ENCODE data around the gene CEACAM8. TPM values are rescaled to one million over a fixed set of nuclear protein-coding genes. Genes with fewer than 3 reads are reported as not detected.

CEACAM8 gene
- polyA plus RNA-seq, 2 of the 4 experiments (the other 2 are of a cell fraction), result not detected

GRCh38 chr19:42573642-42574041, 21.1 kb downstream of the CEACAM8 start:
- POLR2A ChIA-PET, result no interaction called here
- CTCF ChIA-PET, result interaction anchor here (0.7 to 9.6 kb wide), 7 partner anchors 11 to 135 kb away, joined by 3 to 83 read pairs (median 4); partner anchors contain the start of genes CEACAM1 and CEACAM8

GRCh38 chr19:42571116-42571515, 23.6 kb downstream of the CEACAM8 start:
- CTCF ChIA-PET, result interaction anchor here (1.3 to 9.6 kb wide), 3 partner anchors 8 to 131 kb away, joined by 4 to 83 read pairs (median 28); partner anchors contain the start of gene CEACAM8
- ATAC-seq (no peak), FAIRE-seq (peak; percentile 82), DNase-seq (ENCODE audit: low read depth in 1 of 2, low spot score in 1 of 2) (no peak)
- H3K4me3 ChIP-seq, result no peak overlapping the region
- no peaks in the 10 kb centered on the region for H3K4me1 ChIP-seq
- no peak for TF ChIP-seq USF2 (IDR thresholded peaks at IDR 0.05)
- TF ChIP-seq MAX (IDR thresholded peaks at IDR 0.05), result no peak
- TF ChIP-seq SREBF2 (IDR thresholded peaks at IDR 0.05), result no peak
- no peak for TF ChIP-seq CEBPB (IDR thresholded peaks at IDR 0.05)
- TF ChIP-seq JUN (IDR thresholded peaks at IDR 0.05), result no peak
- no peak for TF ChIP-seq ESRRA (IDR thresholded peaks at IDR 0.05; ENCODE audit: borderline replicate concordance, low read length)
- TF ChIP-seq CHD4 (IDR thresholded peaks at IDR 0.05; ENCODE audit: borderline replicate concordance), result no peak
- no peak for TF ChIP-seq HMGXB4 (CRISPR knock-in tag; IDR thresholded peaks at IDR 0.05; ENCODE audit: borderline replicate concordance)
- TF ChIP-seq FOSB (CRISPR knock-in tag; IDR thresholded peaks at IDR 0.05), result no peak
- TF ChIP-seq HOXB5 (CRISPR knock-in tag; IDR thresholded peaks at IDR 0.05), result no peak
- no peak for TF ChIP-seq ZNF302 (CRISPR knock-in tag; IDR thresholded peaks at IDR 0.05)
- TF ChIP-seq ZFP36 (IDR thresholded peaks at IDR 0.05; ENCODE audit: borderline replicate concordance, partially characterized antibody), result no peak
- no peak for TF ChIP-seq RAD21 (conservative IDR thresholded peaks at IDR 0.05 in 1 of 2, IDR thresholded peaks at IDR 0.05 in 1 of 2)
- no peak for TF ChIP-seq ATOH8 (CRISPR knock-in tag; IDR thresholded peaks at IDR 0.05; ENCODE audit: low read depth)
- TF ChIP-seq BCL3 (IDR thresholded peaks at IDR 0.05), result no peak
- TF ChIP-seq MAZ (IDR thresholded peaks at IDR 0.05; ENCODE audit: borderline replicate concordance, low read depth, low read length), result no peak
- no peak for TF ChIP-seq ZSCAN20 (CRISPR knock-in tag; IDR thresholded peaks at IDR 0.05)
- no peak for TF ChIP-seq SMC3 (IDR thresholded peaks at IDR 0.05)
- H3K27ac ChIP-seq, result no peak overlapping the region
- no peak overlapping the region for H3K4me2 ChIP-seq
- H3K9me3 ChIP-seq, result no peaks in the 10 kb centered on the region
- WGBS (ENCODE audit: missing lambda C conversion rate), result 29% methylated on average over 2 of the region's 2 CpGs
- POLR2A ChIA-PET, result no interaction called here

More at GRCh38 chr19:42573642-42574041, 21.1 kb downstream of the CEACAM8 start:
- Histone ChIP-seq H3K9me3 (no peaks in the 10 kb centered on the region), H3K4me2 (no peak overlapping the region), H3K4me3 (no peak overlapping the region), H3K4me1 (no peaks in the 10 kb centered on the region), H3K27ac (no peak overlapping the region)
- no peak for DNase-seq (ENCODE audit: low read depth in 1 of 2, low spot score in 1 of 2)
- WGBS (ENCODE audit: missing lambda C conversion rate), result 15% methylated on average over 1 of the region's 1 CpG
- no peak for ATAC-seq
- no peak for FAIRE-seq
- TF ChIP-seq TP53 (CRISPR knock-in tag; IDR thresholded peaks at IDR 0.05) (no peak), ZC3H11A (IDR thresholded peaks at IDR 0.05) (no peak), KDM1A (IDR thresholded peaks at IDR 0.05; ENCODE audit: low read depth) (no peak)

All from A549 (cell line).